ENCODE data around the gene DCHS1. TPM values are rescaled to one million over a fixed set of nuclear protein-coding genes. Genes with fewer than 3 reads are reported as not detected.
"Not testable (repeated sequence)": the region's sequence is repeated elsewhere in the genome, so short reads cannot be mapped to it uniquely, and the experiment has no call there.

Gene DCHS1
- 0.11 and 0.19 TPM in 2 replicates for total RNA-seq (2014; rRNA removed; shearing (Covaris generic))
- polyA plus RNA-seq (2015; cell fraction: cytosol; rRNA removed): 0.23 and 0.24 TPM in 2 replicates
- 0.53 TPM in 2 replicates for polyA plus RNA-seq (2015; cell fraction: nucleus; rRNA removed)

DNA sequence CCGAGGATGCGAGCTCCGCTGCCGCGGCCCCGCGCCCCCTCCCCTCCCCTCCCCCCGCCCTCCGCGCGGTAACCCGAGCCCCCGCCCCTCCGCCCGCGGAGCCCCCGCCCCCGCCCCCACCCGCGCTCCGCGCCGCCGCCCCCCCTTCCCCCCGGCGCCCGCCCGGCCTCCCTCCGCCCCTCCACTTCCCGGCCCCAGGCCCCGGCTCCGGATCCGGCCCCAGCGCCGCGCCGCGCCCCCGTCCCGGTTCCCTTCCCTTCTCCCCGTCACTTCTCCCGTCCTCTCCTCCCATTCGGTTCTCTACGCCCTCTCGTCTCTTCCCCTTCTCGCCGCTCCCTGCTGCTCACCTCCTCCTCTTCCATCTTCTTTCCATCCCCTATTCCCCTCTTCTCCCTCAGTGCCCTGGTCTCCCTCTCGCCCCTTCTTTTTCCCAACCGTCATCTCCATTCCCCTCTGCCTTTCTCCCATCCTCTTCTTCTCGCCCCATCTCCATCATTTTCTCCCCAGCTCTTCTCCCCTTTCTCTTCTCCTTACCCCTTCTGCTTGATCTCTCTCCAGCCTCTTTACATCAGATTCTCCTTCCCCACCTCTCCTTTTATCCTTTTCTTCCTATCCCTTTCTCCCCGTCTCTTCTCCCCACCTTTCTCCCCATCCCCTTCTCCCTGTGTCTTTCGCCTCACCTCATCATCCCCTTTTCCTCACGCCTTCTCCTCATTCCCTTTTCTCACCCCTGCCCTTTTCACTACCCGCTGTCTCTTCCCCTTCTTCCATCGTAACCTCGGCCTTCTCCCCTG lies at the start of gene DCHS1:
Gene DCHS1, minus strand, starts transcription at position 20 of the 794 bp plus-strand sequence. CDS start 14,196 bp downstream, outside the sequence.
- in situ Hi-C loops (cut with HindIII; ENCODE audit: low pct_unique_long_range_greater_than_20kb, low sequenced_read_pairs): no loop called here
- no peak for DNase-seq (ENCODE audit: low read depth, low spot score)

DNA sequence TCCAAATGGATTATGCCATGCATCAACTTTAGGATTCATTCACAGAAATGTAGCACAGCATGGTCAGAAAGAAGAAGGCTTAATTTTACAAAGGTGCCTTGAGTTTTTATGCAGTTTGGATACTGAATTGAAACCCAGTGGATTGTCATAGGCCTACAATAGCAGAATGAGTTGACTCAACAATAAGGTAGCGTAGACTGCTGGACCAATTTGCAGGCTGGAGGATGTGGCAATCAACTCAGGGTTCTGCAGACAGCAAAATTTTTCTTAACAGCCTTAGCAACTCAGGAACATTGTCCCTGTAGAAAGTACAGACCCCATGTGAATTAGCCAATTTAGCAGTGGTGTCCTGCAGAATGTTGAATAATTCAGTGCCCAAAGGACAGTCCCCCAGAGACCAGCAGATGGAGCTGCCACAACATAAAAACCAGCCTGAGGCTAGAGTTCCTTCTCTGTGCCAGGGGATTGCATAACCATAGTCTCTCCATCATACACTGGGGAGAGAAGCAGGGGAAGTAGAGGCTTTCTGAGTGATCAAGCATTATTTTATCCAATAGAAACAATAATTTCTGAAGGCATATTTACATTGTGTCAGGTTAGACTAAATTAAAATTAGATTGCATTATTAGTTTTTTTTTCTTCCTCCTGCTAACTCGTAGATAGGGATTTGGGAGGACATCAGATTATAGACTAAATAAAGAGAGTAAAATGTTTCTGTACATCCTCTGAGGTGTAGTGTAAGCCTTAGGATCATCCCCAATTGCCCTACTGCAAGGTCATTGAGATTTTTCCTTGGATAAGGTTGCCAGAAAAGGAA lies 47.8 kb upstream of the DCHS1 start:
- in situ Hi-C loops (cut with HindIII; ENCODE audit: low pct_unique_long_range_greater_than_20kb, low sequenced_read_pairs): no loop called here
- peak; percentile 88 for DNase-seq (ENCODE audit: low read depth, low spot score)

DNA sequence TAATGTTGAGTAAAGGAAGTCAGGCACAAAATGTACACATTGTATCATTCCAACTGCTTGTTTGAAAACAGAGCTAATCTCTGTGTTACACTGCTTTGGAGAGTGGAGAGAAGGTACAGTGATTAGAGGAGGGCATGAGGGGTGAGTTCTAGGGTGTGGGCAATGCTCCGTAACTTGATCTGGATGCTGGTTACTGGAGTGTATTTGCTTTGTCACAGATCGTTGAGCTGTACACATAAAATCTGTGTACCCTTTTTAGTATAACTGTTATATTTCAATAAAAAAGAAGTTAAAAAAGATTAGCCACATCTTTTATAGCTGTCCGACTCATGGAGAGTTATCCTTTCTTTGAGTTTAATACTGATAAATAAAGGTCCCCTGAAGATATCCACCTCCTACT lies 46.3 kb upstream of the DCHS1 start:
- DNase-seq (ENCODE audit: low read depth, low spot score); in situ Hi-C loops (cut with HindIII; ENCODE audit: low pct_unique_long_range_greater_than_20kb, low sequenced_read_pairs): not testable (repeated sequence)

DNA sequence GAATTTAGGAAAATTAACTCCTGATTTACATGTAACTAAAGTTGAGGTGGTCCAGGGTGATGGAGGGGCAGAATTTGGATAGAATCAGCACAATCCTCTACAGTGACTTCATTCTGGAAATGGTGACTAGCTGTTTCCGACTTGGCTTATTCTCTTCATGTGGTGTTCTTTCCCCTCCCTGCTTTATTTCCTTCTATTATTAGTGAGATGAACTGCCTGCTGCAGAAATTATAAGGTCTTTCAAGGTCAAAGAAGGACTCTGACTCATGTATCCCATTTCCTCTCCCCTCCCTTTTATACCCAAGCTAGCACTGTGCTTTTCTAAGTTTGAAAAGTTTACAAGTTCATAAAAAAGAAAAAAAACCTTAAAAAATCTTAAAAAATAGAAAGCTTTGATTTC lies 39.8 kb upstream of the DCHS1 start:
- no peak for DNase-seq (ENCODE audit: low read depth, low spot score)
- in situ Hi-C loops (cut with HindIII; ENCODE audit: low pct_unique_long_range_greater_than_20kb, low sequenced_read_pairs): no loop called here

GRCh38 chr11:6694229-6694535 lies 38.6 kb upstream of the DCHS1 start:
- no peak for DNase-seq (ENCODE audit: low read depth, low spot score)
- in situ Hi-C loops (cut with HindIII; ENCODE audit: low pct_unique_long_range_greater_than_20kb, low sequenced_read_pairs): no loop called here

- DNase-seq (ENCODE audit: low read depth, low spot score): peak; percentile 47
- in situ Hi-C loops (cut with HindIII; ENCODE audit: low pct_unique_long_range_greater_than_20kb, low sequenced_read_pairs): no loop called here
These were observed 38.0 kb upstream of the DCHS1 start for GRCh38 chr11:6693342-6694228.

- in situ Hi-C loops (cut with HindIII; ENCODE audit: low pct_unique_long_range_greater_than_20kb, low sequenced_read_pairs): no loop called here
- DNase-seq (ENCODE audit: low read depth, low spot score): no peak
These were observed 36.5 kb upstream of the DCHS1 start for GRCh38 chr11:6692128-6692527.

DNA sequence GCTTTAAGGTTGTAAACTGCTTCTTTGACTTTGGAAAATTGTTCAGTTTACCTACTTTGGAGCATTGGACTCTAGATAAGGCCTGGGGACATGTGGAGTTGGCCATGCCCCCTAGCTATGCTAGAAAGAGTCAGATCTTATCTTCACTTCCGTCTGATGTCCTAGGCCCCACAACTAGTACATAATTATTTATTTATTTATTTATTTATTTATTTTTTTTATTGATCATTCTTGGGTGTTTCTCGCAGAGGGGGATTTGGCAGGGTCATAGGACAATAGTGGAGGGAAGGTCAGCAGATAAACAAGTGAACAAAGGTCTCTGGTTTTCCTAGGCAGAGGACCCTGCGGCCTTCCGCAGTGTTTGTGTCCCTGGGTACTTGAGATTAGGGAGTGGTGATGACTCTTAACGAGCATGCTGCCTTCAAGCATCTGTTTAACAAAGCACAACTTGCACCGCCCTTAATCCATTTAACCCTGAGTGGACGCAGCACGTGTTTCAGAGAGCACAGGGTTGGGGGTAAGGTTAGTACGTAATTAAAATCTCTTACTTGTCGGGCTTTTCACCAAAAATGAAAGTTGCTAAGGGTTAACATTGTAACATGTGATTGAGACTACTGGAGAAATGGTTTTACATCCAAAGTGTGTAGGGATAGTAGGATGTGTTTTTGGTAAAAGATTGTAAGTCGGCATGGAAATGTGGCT lies 35.0 kb upstream of the DCHS1 start:
- DNase-seq (ENCODE audit: low read depth, low spot score); in situ Hi-C loops (cut with HindIII; ENCODE audit: low pct_unique_long_range_greater_than_20kb, low sequenced_read_pairs): not testable (repeated sequence)

DNA sequence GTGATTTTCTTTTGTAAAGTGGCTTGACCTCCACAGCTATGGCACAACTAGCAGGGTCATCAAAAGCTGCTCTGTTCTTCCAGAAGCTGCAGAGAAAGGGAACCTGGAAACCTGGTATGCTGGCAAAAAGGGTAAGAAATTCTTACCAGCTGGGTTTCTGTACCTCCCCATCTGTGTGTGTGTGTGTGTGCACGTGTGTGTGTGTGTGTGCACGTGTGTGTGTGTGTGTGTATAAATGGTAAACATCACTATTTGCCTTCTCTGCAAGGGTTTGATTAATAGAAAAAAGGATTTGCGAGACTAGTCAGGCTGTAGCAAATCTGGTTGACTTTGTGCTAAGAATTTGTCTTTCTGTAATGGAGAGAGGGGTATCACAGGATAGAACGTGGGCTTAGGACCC lies 32.3 kb upstream of the DCHS1 start:
- DNase-seq (ENCODE audit: low read depth, low spot score): no peak
- in situ Hi-C loops (cut with HindIII; ENCODE audit: low pct_unique_long_range_greater_than_20kb, low sequenced_read_pairs): no loop called here

- in situ Hi-C loops (cut with HindIII; ENCODE audit: low pct_unique_long_range_greater_than_20kb, low sequenced_read_pairs): no loop called here
- no peak for DNase-seq (ENCODE audit: low read depth, low spot score)
These were observed 30.4 kb upstream of the DCHS1 start for GRCh38 chr11:6686006-6686405.

- in situ Hi-C loops (cut with HindIII; ENCODE audit: low pct_unique_long_range_greater_than_20kb, low sequenced_read_pairs): not testable (repeated sequence)
These were observed 28.5 kb upstream of the DCHS1 start for GRCh38 chr11:6684068-6684467.

DNA sequence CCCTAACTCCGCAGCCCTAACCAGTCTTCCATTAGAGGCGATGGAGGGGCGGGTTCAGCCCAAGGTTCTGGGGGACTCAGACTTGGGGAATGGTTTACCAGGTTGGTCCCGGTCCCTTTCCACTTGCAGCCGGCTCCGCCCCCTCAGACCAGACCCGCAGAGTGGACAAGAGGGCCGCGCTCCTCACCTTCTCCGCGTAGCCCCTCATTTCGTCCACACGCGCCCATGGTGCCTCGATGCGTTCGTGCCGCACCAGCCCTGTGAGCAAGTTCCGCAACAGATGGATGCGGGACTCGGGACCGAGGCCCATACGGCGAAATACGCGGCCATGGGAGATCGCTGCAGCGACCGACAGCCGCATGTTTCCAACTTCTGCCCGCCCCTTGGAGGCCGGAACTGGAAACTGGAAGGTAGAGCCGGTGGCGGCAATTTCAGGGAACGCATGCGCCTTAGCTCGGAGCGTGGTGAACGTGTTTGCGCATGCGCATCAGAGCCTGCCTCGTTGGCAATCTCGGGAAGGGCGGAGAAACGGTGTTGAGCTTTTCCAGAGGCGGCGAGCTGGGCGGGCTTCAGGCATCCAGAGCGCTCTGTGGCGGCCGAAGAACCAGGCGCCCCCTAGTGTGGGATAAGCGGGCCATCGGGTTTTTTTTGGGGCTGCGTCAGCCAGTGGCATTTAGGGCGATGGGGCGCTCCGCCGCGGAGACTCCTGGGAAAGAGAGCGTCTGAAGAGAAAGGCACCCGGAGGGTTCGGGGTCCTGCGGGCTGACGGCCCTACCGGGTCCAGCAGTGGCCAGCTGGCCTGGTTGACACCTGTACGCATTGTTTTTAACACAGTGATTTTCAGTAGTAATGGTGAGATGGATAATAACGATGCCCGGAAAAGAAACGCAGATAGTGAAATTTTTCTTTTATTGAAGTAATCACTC lies 27.6 kb upstream of the DCHS1 start, which contains the start of gene MRPL17:
Gene MRPL17, minus strand, starts transcription at position 405 of the 926 bp plus-strand sequence. Its CDS starts 44 bp downstream, at position 361.
- in situ Hi-C loops (cut with HindIII; ENCODE audit: low pct_unique_long_range_greater_than_20kb, low sequenced_read_pairs): no loop called here
- peak; percentile 99 for DNase-seq (ENCODE audit: low read depth, low spot score)

More at GRCh38 chr11:6684068-6684467, 28.5 kb upstream of the DCHS1 start:
- DNase-seq (ENCODE audit: low read depth, low spot score): not testable (repeated sequence)

DNA sequence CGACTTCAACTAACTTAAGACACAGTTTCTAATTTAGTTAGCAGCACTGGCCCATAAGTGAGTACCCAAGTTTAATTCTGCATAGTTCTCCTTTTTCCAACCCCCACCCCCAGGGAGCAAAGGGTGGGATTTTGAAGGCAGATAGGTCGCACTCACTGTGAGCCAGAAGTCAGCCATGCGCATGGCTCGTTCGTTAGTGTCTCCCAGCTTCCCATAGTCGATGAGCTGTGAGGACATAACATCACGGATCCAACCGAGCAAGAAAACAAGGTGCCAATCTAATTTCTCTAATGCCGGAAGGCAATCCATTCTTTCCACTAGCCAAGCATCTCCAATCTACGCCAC lies 27.0 kb upstream of the DCHS1 start:
- DNase-seq (ENCODE audit: low read depth, low spot score): no peak
- in situ Hi-C loops (cut with HindIII; ENCODE audit: low pct_unique_long_range_greater_than_20kb, low sequenced_read_pairs): no loop called here

GRCh38 chr11:6681949-6682348 lies 26.3 kb upstream of the DCHS1 start:
- peak; percentile 7 for DNase-seq (ENCODE audit: low read depth, low spot score)

DNA sequence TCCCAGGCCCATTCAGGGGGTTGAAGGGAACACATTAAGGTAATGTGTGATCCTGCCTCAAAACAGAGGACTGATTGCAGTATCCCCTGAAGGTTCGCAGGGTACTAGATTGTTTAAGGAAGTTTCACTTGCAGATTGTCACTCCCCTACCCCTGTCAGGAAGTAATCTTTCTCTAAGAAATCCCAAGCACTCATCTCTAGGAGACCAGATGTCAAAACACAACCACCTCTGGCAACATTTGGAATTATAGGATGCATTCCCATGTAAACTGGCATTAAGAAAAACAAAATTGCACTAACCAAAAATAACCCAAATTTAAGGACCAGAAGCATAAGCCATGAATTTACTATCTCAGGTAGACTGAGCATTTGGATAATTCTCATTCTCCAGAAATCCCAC lies 25.9 kb upstream of the DCHS1 start:
- in situ Hi-C loops (cut with HindIII; ENCODE audit: low pct_unique_long_range_greater_than_20kb, low sequenced_read_pairs): no loop called here
- no peak for DNase-seq (ENCODE audit: low read depth, low spot score)

More at GRCh38 chr11:6681949-6682348, 26.3 kb upstream of the DCHS1 start:
- in situ Hi-C loops (cut with HindIII; ENCODE audit: low pct_unique_long_range_greater_than_20kb, low sequenced_read_pairs): no loop called here

GRCh38 chr11:6677018-6677417 lies 21.4 kb upstream of the DCHS1 start:
- DNase-seq (ENCODE audit: low read depth, low spot score): no peak
- in situ Hi-C loops (cut with HindIII; ENCODE audit: low pct_unique_long_range_greater_than_20kb, low sequenced_read_pairs): no loop called here

Measured in SK-MEL-5 (cell line).